Peyer's patch (tissue), 4 donors: ENCODE data around the gene MS4A1.
"Not testable (repeated sequence)": the region's sequence is repeated elsewhere in the genome, so short reads cannot be mapped to it uniquely, and the experiment has no call there.

Source experiments
- POLR2A ChIP-seq, 2 donors: fragments of 450-650 bp; IDR thresholded peaks; one replicate each; pipeline ENCODE4 v1.5.1; 2017; ENCODE audit warnings: antibody characterized with exemption in 2 of 2, mild to moderate bottlenecking in 2 of 2, moderate library complexity in 2 of 2
- TF ChIP-seq, protein P1 (sequence below), 6 experiments: fragments of 450-650 bp in 4 of 6; fragments of 200-600 bp in 2 of 6; sonication (generic) in 1 of 6; IDR thresholded peaks; one replicate each; pipeline ENCODE4 v1.5.1; 2017 to 2019; ENCODE audit warnings: antibody characterized with exemption in 6 of 6, mild to moderate bottlenecking in 3 of 6, moderate library complexity in 1 of 6

GRCh38 chr11:60510209-60510608 lies 54.6 kb downstream of the MS4A1 start:
- TF ChIP-seq, protein P1, sequence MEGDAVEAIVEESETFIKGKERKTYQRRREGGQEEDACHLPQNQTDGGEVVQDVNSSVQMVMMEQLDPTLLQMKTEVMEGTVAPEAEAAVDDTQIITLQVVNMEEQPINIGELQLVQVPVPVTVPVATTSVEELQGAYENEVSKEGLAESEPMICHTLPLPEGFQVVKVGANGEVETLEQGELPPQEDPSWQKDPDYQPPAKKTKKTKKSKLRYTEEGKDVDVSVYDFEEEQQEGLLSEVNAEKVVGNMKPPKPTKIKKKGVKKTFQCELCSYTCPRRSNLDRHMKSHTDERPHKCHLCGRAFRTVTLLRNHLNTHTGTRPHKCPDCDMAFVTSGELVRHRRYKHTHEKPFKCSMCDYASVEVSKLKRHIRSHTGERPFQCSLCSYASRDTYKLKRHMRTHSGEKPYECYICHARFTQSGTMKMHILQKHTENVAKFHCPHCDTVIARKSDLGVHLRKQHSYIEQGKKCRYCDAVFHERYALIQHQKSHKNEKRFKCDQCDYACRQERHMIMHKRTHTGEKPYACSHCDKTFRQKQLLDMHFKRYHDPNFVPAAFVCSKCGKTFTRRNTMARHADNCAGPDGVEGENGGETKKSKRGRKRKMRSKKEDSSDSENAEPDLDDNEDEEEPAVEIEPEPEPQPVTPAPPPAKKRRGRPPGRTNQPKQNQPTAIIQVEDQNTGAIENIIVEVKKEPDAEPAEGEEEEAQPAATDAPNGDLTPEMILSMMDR (IDR thresholded peaks at IDR 0.05): not testable (repeated sequence)
- not testable (repeated sequence) for TF ChIP-seq POLR2A (IDR thresholded peaks at IDR 0.05)
